HG03045 (cell line): ENCODE measurements around the gene BCOR.

Experiments
- ATAC-seq: cut with Tn5 transposase; IDR thresholded peaks from one replicate; pipeline ENCODE4 v1.9.1; 2021; ENCODE audit warnings: mild to moderate bottlenecking, moderate library complexity; ENCODE audit not compliant: unreplicated experiment

Gene BCOR

DNA sequence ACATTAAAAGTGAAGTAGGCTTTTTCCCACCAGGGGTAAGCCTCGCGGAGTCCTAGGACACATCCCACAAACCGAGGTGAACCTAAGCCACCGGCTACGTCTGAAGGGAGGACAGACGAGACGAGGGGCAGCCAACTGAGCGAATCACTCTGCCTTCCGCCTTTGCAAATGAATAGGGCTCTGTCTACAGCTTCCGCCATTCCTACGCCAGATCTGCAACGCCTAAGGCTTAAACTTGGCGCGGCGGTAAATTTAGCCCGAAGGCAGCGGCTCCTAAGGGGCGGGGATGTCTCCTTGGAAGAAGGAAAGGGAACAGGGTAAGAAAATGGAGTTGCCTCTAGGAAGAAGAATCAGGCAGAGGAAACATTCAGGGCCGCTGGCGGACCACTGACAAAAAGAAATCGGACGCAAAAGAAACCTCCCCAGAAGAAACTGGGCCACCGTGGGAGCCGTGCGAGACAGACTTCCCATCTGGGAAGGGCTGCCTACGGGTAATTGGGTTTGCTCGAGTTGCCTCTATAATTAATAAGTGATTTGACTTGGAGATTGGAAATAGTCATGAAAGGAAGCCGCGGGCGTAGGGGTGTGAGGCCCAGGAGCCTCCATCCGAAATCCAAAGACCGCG, 90.5 kb downstream of the BCOR start:
- no peak for ATAC-seq

DNA sequence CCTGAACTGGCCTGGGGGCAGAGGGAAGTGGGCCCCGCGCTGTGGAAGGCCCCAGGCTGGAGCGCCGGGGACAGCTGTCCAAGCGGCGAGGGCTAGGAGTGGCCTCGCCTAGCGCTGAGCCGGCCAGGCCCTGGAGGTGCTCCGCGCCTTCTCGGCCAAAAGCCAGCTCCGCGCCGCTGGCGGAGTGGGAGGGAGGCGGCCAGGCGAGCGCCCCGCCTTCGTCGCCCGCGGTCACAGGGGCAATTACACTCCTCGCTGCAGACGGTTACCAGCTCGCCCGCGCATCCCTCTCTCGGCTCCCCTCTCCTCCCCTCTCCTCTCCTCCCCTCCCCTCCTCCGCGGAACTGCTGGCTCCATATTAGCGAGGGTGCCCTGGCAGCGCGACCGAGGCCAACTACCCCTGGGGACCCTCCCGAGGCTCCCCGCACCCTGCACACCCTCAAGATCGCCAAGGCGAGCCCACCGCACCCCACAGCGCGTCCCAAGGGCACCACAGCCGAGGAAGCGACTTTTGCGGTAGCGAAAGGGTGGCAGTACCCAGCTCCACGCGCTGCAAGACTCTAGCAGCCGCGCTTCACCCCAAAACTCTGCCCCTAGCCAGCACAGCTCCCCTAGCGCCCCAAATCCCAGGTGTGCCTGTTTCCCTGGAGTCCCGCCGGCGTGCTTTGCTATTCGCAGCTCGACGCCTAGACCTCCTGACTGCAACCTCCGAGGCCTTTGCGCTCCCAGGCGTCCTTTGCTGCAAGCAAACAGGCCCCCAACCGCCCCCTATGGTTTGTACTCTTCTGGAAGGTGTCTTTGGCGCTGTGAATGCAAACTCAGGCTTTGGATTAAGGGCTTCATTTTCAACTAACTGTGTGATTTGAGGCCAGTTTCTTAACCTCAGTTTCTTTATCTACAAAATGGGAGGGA, 91.4 kb downstream of the BCOR start:
- ATAC-seq, result no peak

DNA sequence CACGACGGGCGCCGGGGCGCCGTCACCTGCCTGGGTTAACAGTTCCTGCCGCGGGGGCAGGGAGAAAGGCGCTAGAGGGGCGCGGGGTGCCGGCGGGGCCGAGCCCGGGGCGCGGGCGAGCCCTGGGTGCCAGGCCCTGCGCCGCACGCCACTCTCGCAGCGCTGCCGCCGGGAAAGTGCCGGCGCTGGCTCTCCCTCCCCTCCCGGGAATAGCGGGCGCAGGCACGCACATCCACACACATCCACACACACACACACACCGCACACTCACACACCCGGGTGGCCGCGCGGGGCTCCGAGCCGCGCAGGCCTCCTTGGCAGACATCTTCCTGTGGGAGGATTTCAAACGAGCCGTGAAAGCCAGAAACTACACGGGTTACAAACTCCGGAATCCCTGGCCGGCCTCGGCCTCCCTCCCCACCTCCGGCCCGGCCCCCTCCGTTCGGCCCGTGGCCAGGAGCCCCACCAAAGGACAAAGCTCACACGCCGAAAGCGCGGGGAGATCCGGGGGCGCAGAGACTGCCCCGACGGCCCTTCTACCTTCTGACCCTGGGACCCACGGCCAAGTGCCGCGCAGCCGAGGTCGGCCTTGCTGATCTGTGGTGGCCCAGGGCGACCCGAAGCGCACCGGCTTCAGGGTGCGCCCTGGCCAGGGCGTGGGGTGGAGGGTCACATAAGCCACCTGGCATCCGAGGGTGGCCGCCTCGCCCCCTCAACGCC, 92.3 kb downstream of the BCOR start:
- ATAC-seq, result no peak

DNA sequence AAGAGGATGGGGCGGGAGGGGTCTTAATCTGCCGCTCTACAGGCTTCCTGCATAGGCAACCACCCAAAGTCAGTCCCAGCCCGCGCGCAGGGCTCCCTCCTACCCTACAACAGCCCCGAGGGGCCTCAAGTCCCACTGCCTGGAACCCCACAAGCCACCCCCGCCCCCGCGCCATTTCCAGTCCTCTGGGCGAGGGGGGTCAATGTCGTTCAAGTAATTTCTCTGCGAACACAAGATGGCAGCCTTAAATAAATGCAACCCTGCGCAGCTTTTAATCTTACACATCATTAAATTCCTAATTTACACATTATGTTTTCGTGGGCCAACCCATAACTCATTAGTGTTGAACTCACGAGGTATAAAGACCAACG, 92.9 kb downstream of the BCOR start:
- no peak for ATAC-seq

DNA sequence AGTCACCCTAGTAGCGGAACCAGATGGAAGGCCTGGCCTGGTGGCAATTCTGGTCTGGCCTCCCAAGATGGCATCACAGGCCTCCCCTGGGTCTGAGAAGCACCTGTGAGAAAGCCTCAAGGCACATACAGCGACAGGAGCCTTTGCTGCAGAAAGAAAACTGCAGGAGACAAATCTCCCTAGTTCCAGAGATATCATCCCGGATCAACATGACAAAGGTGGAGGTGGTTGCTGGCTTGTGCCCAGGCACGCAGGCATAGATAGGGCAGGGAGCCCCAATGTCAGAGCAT, 93.6 kb downstream of the BCOR start:
- ATAC-seq, result no peak

DNA sequence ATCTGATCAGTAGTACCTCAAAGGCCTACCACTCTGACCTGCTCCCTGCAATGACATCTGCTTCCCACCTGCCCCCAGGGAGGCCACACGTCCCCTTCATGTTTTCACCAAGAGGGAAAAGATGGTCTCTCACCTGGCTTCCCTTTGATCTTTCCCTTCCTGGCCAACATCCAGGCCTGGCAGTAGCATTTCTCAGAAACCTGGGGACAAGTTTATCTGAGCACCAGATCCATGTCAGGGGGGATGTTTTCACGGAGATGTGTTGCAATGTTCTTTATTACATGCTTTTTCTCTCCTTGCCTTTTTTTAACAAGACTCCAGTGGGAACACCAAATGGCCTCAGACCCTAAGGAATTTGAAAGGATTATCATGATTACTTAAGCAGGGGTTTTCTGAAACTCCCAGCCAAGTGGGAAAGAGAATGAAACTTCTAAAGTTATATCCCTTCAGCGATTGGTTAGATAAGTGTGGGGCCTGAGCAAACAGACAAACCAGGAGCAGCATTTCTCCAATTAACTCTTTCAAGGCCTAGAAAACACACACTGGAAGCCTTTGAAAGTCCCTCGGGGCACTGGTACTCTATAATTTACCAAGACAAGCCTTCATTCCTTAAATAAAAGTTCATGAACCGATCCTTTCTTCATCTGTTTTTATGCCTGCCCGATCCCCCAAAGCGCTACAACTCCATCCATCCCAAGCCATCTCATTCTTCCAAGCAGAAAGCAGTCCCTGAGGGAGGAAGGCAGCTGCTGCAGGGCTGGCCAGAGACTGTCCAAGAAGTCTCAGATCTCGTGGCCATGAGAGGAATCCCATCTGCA, 94.1 kb downstream of the BCOR start:
- ATAC-seq, result no peak

DNA sequence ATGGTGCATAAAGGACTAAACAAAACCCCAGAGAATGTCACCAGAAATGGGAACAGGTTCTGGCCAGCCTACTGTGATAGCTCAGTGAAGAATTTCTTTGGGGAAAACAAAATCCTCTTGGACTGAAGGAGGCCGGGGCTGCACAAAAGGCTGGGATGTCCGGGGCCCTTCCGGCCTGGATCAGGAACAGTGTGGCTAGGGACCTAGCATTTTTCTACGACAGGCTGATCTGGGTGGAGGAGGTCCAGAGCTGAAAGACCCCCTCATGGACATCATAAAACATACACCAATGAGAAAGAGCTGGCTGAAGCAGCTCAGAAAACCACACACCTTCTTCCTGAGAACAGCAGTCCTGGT, 94.7 kb downstream of the BCOR start:
- no peak for ATAC-seq
